ENCODE measurements around the gene PUM2.

GRCh38 chr2:20223407-20224163 lies 127.1 kb downstream of the PUM2 start:
- TF ChIP-seq CTCF (IDR thresholded peaks at IDR 0.05 in 2 of 3, conservative IDR thresholded peaks at IDR 0.05 in 1 of 3; ENCODE audit: borderline replicate concordance in 1 of 3, insufficient read depth in 1 of 3, low read depth in 2 of 3, low read length in 2 of 3) (no peak), ZBTB33 (IDR thresholded peaks at IDR 0.05; ENCODE audit: extremely low read depth, insufficient replicate concordance, low read length) (no peak), JUND (IDR thresholded peaks at IDR 0.05) (no peak), YY1 (IDR thresholded peaks at IDR 0.05; ENCODE audit: extremely low read depth, insufficient replicate concordance, low read depth, low read length) (no peak), POLR2AphosphoS5 (IDR thresholded peaks at IDR 0.05; ENCODE audit: low read depth, low read length) (peak; percentile 47), POLR2A (IDR thresholded peaks at IDR 0.05; ENCODE audit: borderline replicate concordance, extremely low read depth, insufficient read depth, insufficient read length) (peak; percentile 37)

All from HCT116 (cell line).